NCI-H1436 (cell line): ENCODE measurements around the gene VCY1B.
"Not testable (repeated sequence)": the region's sequence is repeated elsewhere in the genome, so short reads cannot be mapped to it uniquely, and the experiment has no call there.

Experiments
- DNase-seq: peaks from one replicate; lab custom pipeline; 2025; lab: John Stamatoyannopoulos, UW

The VCY1B gene

DNA sequence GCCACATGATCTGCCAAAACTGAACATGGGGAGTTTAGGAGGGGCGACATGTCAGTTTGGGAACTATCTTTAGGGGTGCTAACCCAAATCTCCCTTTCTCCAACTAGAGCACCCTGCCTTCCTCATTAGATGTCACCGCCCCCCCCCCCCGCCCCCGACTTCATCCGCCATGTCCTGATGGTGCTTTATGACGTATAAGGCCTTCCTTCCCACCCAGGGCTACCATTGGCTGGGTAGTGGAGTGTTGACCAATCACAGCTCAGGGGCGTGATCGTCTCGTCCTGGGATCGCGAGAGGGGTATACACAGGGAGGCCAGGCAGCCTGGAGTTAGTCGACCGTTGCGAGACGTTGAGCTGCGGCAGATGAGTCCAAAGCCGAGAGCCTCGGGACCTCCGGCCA lies at the start of gene VCY1B:
Gene VCY1B (plus strand): TSS at position 301 of the 400 bp plus-strand sequence. CDS start 63 bp downstream, at position 364.
- DNase-seq = not testable (repeated sequence)

GRCh38 chrY:14011916-14012315 lies 44.1 kb upstream of the VCY1B start:
- DNase-seq = not testable (repeated sequence)

- DNase-seq = not testable (repeated sequence)
Observed at GRCh38 chrY:14030395-14030794, 25.6 kb upstream of the VCY1B start.

DNA sequence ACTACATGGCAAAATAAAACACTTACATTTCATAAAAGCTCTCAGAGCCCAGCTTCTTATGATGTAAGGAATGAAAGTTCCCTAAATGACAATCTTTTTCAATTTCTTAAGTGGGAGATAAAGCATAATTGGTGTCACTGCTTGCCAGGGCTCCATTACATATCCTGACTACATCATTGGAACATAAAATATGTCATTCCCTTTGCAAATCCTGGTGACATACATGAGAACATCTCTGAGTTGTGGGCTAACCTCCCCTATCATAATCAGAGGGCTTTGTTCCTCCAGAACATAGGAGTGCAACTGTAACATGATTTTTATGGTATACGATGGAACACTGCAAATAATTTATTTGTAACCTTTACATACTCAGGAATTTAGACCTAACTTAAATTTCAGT lies 29.9 kb downstream of the VCY1B start:
- no peak for DNase-seq
